Measurements from ENCODE around the gene KIF1B. TPM values are rescaled to one million over a fixed set of nuclear protein-coding genes. Genes with fewer than 3 reads are reported as not detected.
A peak's percentile ranks its signal among the peaks of the same experiment; 100 is the strongest.

Gene KIF1B
- polyA plus RNA-seq, 1 experiment = 26.9 TPM

DNA sequence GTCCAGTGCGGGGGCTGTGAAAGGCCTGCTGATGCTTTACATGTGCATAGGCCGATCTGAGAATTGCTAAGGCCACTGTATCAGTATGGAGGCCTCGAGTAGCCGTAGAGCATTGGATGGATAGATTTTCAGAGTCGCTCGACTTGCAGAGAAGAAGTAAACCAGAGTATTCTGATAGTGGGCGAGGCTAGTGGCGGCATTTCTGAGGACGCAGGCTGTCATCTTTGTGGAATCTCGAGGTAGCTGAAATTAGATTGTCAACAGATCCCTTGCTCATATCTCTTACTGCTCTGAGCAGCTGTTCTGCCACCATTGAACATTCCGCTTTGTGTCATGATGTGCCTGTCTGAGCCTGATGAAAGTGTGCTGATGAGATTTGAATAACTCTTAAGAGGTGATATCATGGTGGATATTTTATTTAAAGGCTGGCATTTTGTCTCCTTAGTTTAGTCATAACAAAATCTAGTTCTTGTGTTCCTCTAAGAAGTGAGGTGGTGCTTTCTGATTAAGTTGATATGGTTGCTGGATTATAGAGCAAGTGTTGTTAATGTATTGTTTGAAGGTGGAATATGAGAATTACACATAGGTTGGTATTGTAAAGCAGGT, 1.5 kb downstream of the KIF1B start:
- no peaks in the 10 kb centered on the region for H3K9me3 ChIP-seq (ENCODE audit: control insufficient read depth, insufficient read depth, low read length)
- POLR2A ChIA-PET = interaction anchor here (1.1 to 1.2 kb wide), 2 partner anchors 18 to 40 kb away, joined by 3 to 5 read pairs; no protein-coding TSS in a partner anchor
- TF ChIP-seq, protein P1, sequence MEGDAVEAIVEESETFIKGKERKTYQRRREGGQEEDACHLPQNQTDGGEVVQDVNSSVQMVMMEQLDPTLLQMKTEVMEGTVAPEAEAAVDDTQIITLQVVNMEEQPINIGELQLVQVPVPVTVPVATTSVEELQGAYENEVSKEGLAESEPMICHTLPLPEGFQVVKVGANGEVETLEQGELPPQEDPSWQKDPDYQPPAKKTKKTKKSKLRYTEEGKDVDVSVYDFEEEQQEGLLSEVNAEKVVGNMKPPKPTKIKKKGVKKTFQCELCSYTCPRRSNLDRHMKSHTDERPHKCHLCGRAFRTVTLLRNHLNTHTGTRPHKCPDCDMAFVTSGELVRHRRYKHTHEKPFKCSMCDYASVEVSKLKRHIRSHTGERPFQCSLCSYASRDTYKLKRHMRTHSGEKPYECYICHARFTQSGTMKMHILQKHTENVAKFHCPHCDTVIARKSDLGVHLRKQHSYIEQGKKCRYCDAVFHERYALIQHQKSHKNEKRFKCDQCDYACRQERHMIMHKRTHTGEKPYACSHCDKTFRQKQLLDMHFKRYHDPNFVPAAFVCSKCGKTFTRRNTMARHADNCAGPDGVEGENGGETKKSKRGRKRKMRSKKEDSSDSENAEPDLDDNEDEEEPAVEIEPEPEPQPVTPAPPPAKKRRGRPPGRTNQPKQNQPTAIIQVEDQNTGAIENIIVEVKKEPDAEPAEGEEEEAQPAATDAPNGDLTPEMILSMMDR (IDR thresholded peaks at IDR 0.05; ENCODE audit: low read depth, low read length) = no peak
- CTCF ChIA-PET = interaction anchor here (0.6 kb wide), 1 partner anchor 37 kb away, joined by 3 read pairs; no protein-coding TSS in a partner anchor
- H3K27me3 ChIP-seq (ENCODE audit: control insufficient read depth, insufficient read depth, low read length) = no peaks in the 10 kb centered on the region
- H3K4me3 ChIP-seq (ENCODE audit: low read depth, low read length) = peak overlapping the region; percentile 99
- no peak for DNase-seq (ENCODE audit: low read depth, low spot score)
- peak overlapping the region; percentile 90 for H3K27ac ChIP-seq (ENCODE audit: low read depth, low read length)

DNA sequence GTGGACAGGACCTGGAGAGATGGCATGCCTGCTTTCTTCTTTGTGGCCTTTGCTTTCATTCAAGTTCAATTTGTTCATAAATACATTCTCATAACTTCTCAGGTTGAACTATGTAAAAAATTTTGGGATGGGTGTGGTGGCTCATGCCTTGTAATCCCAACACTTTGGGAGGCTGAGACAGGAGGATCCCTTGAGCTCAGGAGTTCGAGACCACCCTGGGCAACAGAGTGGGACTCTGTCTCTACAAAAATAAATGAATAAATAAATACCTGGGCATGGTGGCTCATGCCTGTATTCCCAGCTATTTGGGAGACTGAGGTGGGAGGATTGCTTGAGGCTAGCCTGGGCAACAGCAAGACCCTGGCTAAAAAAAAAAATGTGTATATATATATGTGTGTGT, 2.1 kb downstream of the KIF1B start:
- no peaks in the 10 kb centered on the region for H3K9me3 ChIP-seq (ENCODE audit: control insufficient read depth, insufficient read depth, low read length)
- POLR2A ChIA-PET = interaction anchor here (0.6 to 1.1 kb wide), 3 partner anchors 19 to 512 kb away, joined by 3 read pairs; no protein-coding TSS in a partner anchor
- no peak overlapping the region for H3K27ac ChIP-seq (ENCODE audit: low read depth, low read length)
- CTCF ChIA-PET = interaction anchor here (0.6 kb wide), 2 partner anchors 37 to 47 kb away, joined by 3 read pairs; no protein-coding TSS in a partner anchor
- H3K27me3 ChIP-seq (ENCODE audit: control insufficient read depth, insufficient read depth, low read length) = no peaks in the 10 kb centered on the region
- no peak for DNase-seq (ENCODE audit: low read depth, low spot score)
- H3K4me3 ChIP-seq (ENCODE audit: low read depth, low read length) = peak overlapping the region; percentile 99
- TF ChIP-seq, protein P1 (IDR thresholded peaks at IDR 0.05; ENCODE audit: low read depth, low read length) = no peak

DNA sequence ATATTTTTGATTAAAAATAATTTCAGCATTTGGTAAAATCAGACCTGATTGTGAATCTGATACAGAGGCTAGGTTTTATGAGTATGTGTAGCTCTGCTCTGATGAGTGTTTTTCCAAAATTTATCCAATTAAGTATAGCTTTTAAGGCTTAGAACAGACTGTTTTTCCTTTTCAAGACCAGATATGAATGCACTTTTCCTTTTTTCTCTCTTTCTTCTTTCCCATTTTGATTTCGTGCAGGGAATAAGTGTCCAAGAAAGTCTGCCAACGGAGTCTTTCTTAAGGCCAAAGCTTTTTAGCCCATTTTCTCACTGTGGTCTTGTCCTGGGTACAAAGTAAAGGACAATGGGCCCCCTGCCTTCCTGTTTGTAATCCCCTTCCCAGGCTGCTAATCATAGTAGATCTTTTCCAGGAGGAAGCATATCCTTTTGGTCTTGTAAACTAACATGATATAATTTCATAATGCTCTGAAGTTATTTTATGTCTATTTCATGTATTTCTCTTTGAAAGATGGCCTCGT, 2.9 kb downstream of the KIF1B start:
- CTCF ChIA-PET = interaction anchor here (0.8 kb wide), 1 partner anchor 125 kb away, joined by 3 read pairs; no protein-coding TSS in a partner anchor
- H3K27me3 ChIP-seq (ENCODE audit: control insufficient read depth, insufficient read depth, low read length) = no peaks in the 10 kb centered on the region
- TF ChIP-seq, protein P1 (IDR thresholded peaks at IDR 0.05; ENCODE audit: low read depth, low read length) = no peak
- H3K9me3 ChIP-seq (ENCODE audit: control insufficient read depth, insufficient read depth, low read length) = no peaks in the 10 kb centered on the region
- POLR2A ChIA-PET = interaction anchor here (0.6 to 1.1 kb wide), 4 partner anchors 19 to 513 kb away, joined by 3 read pairs; no protein-coding TSS in a partner anchor
- H3K27ac ChIP-seq (ENCODE audit: low read depth, low read length) = no peak overlapping the region
- H3K4me3 ChIP-seq (ENCODE audit: low read depth, low read length) = no peak overlapping the region
- no peak for DNase-seq (ENCODE audit: low read depth, low spot score)

DNA sequence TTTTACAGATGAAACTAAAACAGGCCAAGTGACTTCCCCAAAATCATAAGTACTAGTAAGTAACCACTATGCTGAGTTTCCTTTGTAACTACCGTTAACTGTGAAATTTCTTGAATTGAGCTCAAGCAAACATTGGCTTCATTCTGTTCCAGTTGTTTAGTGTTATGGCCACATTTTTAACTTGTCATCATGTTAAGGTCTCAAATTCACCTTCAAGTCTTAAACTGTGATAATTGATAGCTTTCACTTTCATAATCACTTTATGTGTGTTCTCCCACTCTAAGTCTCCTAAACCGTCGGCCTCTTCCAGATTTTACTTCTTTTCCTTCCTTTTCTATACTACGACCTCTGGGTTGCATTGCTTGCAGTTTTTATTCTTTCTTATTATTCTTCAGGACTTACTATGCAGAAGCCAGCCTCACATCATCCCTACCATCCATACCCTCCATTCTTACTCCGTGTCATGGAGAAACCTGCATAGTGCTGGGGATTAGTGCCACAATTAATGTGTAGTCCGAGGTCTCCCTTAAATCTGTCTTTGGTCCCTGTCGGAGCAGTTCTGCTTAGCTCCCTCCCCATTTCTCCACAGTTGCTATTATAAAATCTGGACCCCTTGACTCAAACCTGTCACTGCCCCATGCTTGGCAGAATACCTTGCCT, 5.8 kb downstream of the KIF1B start:
- DNase-seq (ENCODE audit: low read depth, low spot score) = no peak
- H3K9me3 ChIP-seq (ENCODE audit: control insufficient read depth, insufficient read depth, low read length) = no peaks in the 10 kb centered on the region
- no peaks in the 10 kb centered on the region for H3K27me3 ChIP-seq (ENCODE audit: control insufficient read depth, insufficient read depth, low read length)
- TF ChIP-seq, protein P1 (IDR thresholded peaks at IDR 0.05; ENCODE audit: low read depth, low read length) = no peak
- no peak overlapping the region for H3K4me3 ChIP-seq (ENCODE audit: low read depth, low read length)
- ChIA-PET CTCF (interaction anchor here (0.7 to 0.8 kb wide), 2 partner anchors 9 to 291 kb away, joined by 3 read pairs; no protein-coding TSS in a partner anchor), POLR2A (interaction anchor here (0.7 kb wide), 1 partner anchor 298 kb away, joined by 9 read pairs; no protein-coding TSS in a partner anchor)
- H3K27ac ChIP-seq (ENCODE audit: low read depth, low read length) = no peak overlapping the region

All from AG04450 (cell line).